K562 (cell line): Measurements from ENCODE around the gene SPOCD1. TPM values are rescaled to one million over a fixed set of nuclear protein-coding genes. Genes with fewer than 3 reads are reported as not detected.

ENCODE experiments used
- ARID2 ChIP-seq: fragments of 450-650 bp; IDR thresholded peaks from 2 replicates; pipeline ENCODE4 v1.6.1; 2017; ENCODE audit warnings: antibody characterized with exemption, mild to moderate bottlenecking
- ATF7 ChIP-seq: fragments of 450-650 bp; IDR thresholded peaks from 2 replicates; pipeline ENCODE4 v1.7.1; 2014; ENCODE audit warnings: mild to moderate bottlenecking, moderate library complexity
- COPS2 ChIP-seq: fragments of 450-650 bp; conservative IDR thresholded peaks from 2 replicates; pipeline ENCODE4 v1.6.1; 2016; ENCODE audit warnings: mild to moderate bottlenecking, moderate library complexity
- KDM5B ChIP-seq: fragments of 200-600 bp; sonication (generic); IDR thresholded peaks from 2 replicates; pipeline ENCODE4 v1.6.1; 2012; ENCODE audit warnings: low read depth, mild to moderate bottlenecking, moderate library complexity, low read length, control low read depth, inconsistent platforms; ENCODE audit not compliant: insufficient replicate concordance
- L3MBTL2 ChIP-seq: fragments of 450-650 bp; IDR thresholded peaks from 2 replicates; pipeline ENCODE4 v1.6.1; 2016; ENCODE audit warnings: mild to moderate bottlenecking, moderate library complexity
- MCM2 ChIP-seq: fragments of 450-650 bp; IDR thresholded peaks from 2 replicates; pipeline ENCODE4 v1.6.1; 2017; ENCODE audit warnings: low read depth, mild to moderate bottlenecking
- PCBP2 ChIP-seq: fragments of 200-400 bp; formaldehyde crosslinking; IDR thresholded peaks from 2 replicates; pipeline ENCODE4 v1.6.1; 2018; ENCODE audit warnings: low read length, low read depth, mild to moderate bottlenecking, moderate library complexity; ENCODE audit not compliant: poor library complexity, severe bottlenecking
- RBBP5 ChIP-seq: fragments of 200-600 bp; sonication (generic); IDR thresholded peaks from 2 replicates; pipeline ENCODE4 v1.6.1; 2012; ENCODE audit warnings: borderline replicate concordance, mild to moderate bottlenecking, low read length, control low read depth, inconsistent platforms; ENCODE audit not compliant: insufficient read depth, poor library complexity, severe bottlenecking
- REST ChIP-seq, 2 experiments: fragments of 450-650 bp; formaldehyde crosslinking in 1 of 2; IDR thresholded peaks; 2 replicates each; pipeline versions ENCODE4 v1.4.0 to v1.6.1; 2014 to 2020; ENCODE audit warnings: mild to moderate bottlenecking in 2 of 2, borderline replicate concordance in 1 of 2, low read depth in 1 of 2
- RFX7 ChIP-seq: fragments of 250-450 bp; sonication (Bioruptor Pico); IDR thresholded peaks from 2 replicates; pipeline ENCODE4 v1.5.1; 2021; ENCODE audit warnings: mild to moderate bottlenecking
- XRCC4 ChIP-seq: IDR thresholded peaks from one replicate; pipeline ENCODE4 v1.6.1; 2011; ENCODE audit not compliant: insufficient read depth, insufficient read length; ENCODE audit errors: extremely low read depth
- ZC3H4 ChIP-seq: sonication (generic); formaldehyde crosslinking; IDR thresholded peaks from 2 replicates; pipeline ENCODE4 v1.9.0; 2021; ENCODE audit warnings: missing genetic modification reagents, borderline replicate concordance
- ZKSCAN1 ChIP-seq: fragments of 150-350 bp; IDR thresholded peaks from 2 replicates; pipeline ENCODE4 v1.6.1; 2016; ENCODE audit warnings: low read depth, low read length
- ZNF316 ChIP-seq: fragments of 450-650 bp; IDR thresholded peaks from 2 replicates; pipeline ENCODE4 v1.6.1; 2016
- ZNF41 ChIP-seq: fragments of 250-450 bp; sonication (Bioruptor Pico); conservative IDR thresholded peaks from 2 replicates; pipeline ENCODE4 v1.4.0; 2020; ENCODE audit warnings: mild to moderate bottlenecking
- ZNF436 ChIP-seq: fragments of 250-450, 450-650 bp; sonication (Bioruptor Pico); formaldehyde crosslinking; IDR thresholded peaks from 2 replicates; pipeline ENCODE4 v1.7.0; 2020; ENCODE audit warnings: mild to moderate bottlenecking
- ZNF445 ChIP-seq: fragments of 250-450 bp; sonication (Bioruptor Pico); IDR thresholded peaks from 2 replicates; pipeline ENCODE4 v1.4.0; 2020; ENCODE audit warnings: low read depth, mild to moderate bottlenecking, moderate library complexity
- ZNF583 ChIP-seq: fragments of 250-450 bp; sonication (Bioruptor Pico); IDR thresholded peaks from 2 replicates; pipeline ENCODE4 v1.4.0; 2020
- ZSCAN29 ChIP-seq: fragments of 450-650 bp; IDR thresholded peaks from 2 replicates; pipeline ENCODE4 v1.6.1; 2017
- polyA plus RNA-seq, 8 experiments: library from polyadenylated mRNA; depleted of rRNA in 4 of 8; stranded (reverse) in 5 of 8; unstranded in 3 of 8; fragments of >200 nt; fragmentation: Nextera tagmentation in 2 of 8; fragmentation: Illumina TruSeq in 1 of 8; extraction: Ambion mirVana in 2 of 8; extraction: Trizol in 1 of 8; gene quantifications; 2 replicates each; pipeline versions ENCODE4 v1.2.1 to v1.2.3, GENCODE V29; 2011 to 2014; ENCODE audit warnings: inconsistent platforms in 1 of 8, missing spikeins in 1 of 8
- total RNA-seq, 7 experiments: library from RNA; depleted of rRNA in 6 of 7; stranded (reverse); fragments of >200 nt in 6 of 7; fragmentation: Illumina TruSeq in 2 of 7; extraction: Trizol in 2 of 7; gene quantifications; 2 replicates each; pipeline versions ENCODE4 v1.2.1 to v1.2.3, GENCODE V29; 2011 to 2021; ENCODE audit warnings: low replicate concordance in 1 of 7
- TF ChIP-seq, protein P1 (sequence below): fragments of 450-650 bp; formaldehyde crosslinking; IDR thresholded peaks from 2 replicates; pipeline ENCODE4 v1.4.0; 2022; ENCODE audit warnings: missing genetic modification characterization

SPOCD1 gene
- total and polyA plus RNA-seq, 9 of the 15 experiments (the other 6 are each of a cell fraction or from before 2014, with no cell fraction given), result 0.03 to 0.71 (median 0.26) TPM; not detected in 1

GRCh38 chr1:31789259-31790065 is 26.4 kb downstream of the SPOCD1 start (continued):
- TF ChIP-seq, protein P1, sequence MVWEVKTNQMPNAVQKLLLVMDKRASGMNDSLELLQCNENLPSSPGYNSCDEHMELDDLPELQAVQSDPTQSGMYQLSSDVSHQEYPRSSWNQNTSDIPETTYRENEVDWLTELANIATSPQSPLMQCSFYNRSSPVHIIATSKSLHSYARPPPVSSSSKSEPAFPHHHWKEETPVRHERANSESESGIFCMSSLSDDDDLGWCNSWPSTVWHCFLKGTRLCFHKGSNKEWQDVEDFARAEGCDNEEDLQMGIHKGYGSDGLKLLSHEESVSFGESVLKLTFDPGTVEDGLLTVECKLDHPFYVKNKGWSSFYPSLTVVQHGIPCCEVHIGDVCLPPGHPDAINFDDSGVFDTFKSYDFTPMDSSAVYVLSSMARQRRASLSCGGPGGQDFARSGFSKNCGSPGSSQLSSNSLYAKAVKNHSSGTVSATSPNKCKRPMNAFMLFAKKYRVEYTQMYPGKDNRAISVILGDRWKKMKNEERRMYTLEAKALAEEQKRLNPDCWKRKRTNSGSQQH, result no peak
- TF ChIP-seq ZKSCAN1, result peak; percentile 41; the same call in 1 of the 2 replicates
- TF ChIP-seq PCBP2, result no peak
- no peak for TF ChIP-seq ZNF316
- no peak for TF ChIP-seq ZSCAN29
- peak; percentile 92 for TF ChIP-seq REST (IDR thresholded peaks at IDR 0.05; ENCODE audit: borderline replicate concordance)
- TF ChIP-seq REST (CRISPR knock-in tag; IDR thresholded peaks at IDR 0.05; ENCODE audit: low read depth), result no peak
- no peak for TF ChIP-seq ZNF41 (CRISPR knock-in tag)
- TF ChIP-seq MCM2, result no peak
- TF ChIP-seq KDM5B, result no peak
- TF ChIP-seq L3MBTL2, result no peak
- TF ChIP-seq ATF7, result no peak
- no peak for TF ChIP-seq ZNF436
- TF ChIP-seq ZNF583 (CRISPR knock-in tag), result no peak
- no peak for TF ChIP-seq ZNF445
- no peak for TF ChIP-seq RBBP5
- TF ChIP-seq ZC3H4 (CRISPR knock-in tag), result no peak
- TF ChIP-seq RFX7, result no peak
- peak; percentile 95 for TF ChIP-seq ARID2
- TF ChIP-seq XRCC4, result no peak
- no peak for TF ChIP-seq COPS2
